OCI-LY1 (cell line): ENCODE measurements around the gene RCC1.

ENCODE experiments used
- CTCF ChIP-seq: fragments of 200-600 bp; sonication (generic), shearing (Covaris generic); IDR thresholded peaks from 2 replicates; pipeline ENCODE4 v1.5.1; 2017; ENCODE audit warnings: mild to moderate bottlenecking, antibody characterized with exemption, low read length, moderate library complexity, mixed read lengths
- EZH2 ChIP-seq: fragments of 200-600 bp; sonication (generic), shearing (Covaris generic); IDR thresholded peaks from 2 replicates; pipeline ENCODE4 v1.8.0; 2017; ENCODE audit warnings: borderline replicate concordance, mixed run types, mild to moderate bottlenecking, antibody characterized with exemption, low read length, moderate library complexity, mixed read lengths

GRCh38 chr1:28518745-28519341 lies 13.0 kb downstream of the RCC1 start:
- TF ChIP-seq EZH2: no peak
- no peak for TF ChIP-seq CTCF
